Type B pancreatic cell (in vitro differentiated cells): ENCODE results near the gene TMC4. TPM values are rescaled to one million over a fixed set of nuclear protein-coding genes. Genes with fewer than 3 reads are reported as not detected.

Source experiments
- DNase-seq: peaks from one replicate; pipeline ENCODE4 v3.0.0; 2021; ENCODE audit warnings: mixed read lengths; ENCODE audit not compliant: unreplicated experiment; ENCODE audit errors: extremely low spot score
- H3K27ac Mint-ChIP-seq: 2 replicates; pipeline ENCODE4 v1.8.0; 2021; ENCODE audit warnings: mild to moderate bottlenecking, mixed read lengths
- H3K27me3 Mint-ChIP-seq: 2 replicates; pipeline ENCODE4 v1.8.0; 2021; ENCODE audit warnings: mixed read lengths
- H3K36me3 Mint-ChIP-seq: 2 replicates; pipeline ENCODE4 v1.8.0; 2021; ENCODE audit warnings: mixed read lengths
- H3K4me1 Mint-ChIP-seq: one replicate; pipeline ENCODE4 v1.8.0; 2021; ENCODE audit warnings: mixed read lengths; ENCODE audit not compliant: unreplicated experiment
- H3K4me3 Mint-ChIP-seq: 2 replicates; pipeline ENCODE4 v1.8.0; 2021; ENCODE audit warnings: mild to moderate bottlenecking, mixed read lengths
- H3K9me3 Mint-ChIP-seq: 2 replicates; pipeline ENCODE4 v1.8.0; 2021; ENCODE audit warnings: mixed read lengths
- total RNA-seq: library from RNA; stranded (reverse); gene quantifications from 2 replicates; pipeline ENCODE4 v1.2.1, GENCODE V29; 2021; ENCODE audit warnings: low replicate concordance
- TF ChIP-seq, protein P1 (sequence below): fragments of 200-600 bp; sonication (generic); conservative IDR thresholded peaks from 2 replicates; pipeline ENCODE4 v1.5.0; 2021; ENCODE audit warnings: antibody characterized with exemption, mild to moderate bottlenecking

Gene TMC4
- total RNA-seq, 1 donor from 2014 or later, result 24.2 TPM

DNA sequence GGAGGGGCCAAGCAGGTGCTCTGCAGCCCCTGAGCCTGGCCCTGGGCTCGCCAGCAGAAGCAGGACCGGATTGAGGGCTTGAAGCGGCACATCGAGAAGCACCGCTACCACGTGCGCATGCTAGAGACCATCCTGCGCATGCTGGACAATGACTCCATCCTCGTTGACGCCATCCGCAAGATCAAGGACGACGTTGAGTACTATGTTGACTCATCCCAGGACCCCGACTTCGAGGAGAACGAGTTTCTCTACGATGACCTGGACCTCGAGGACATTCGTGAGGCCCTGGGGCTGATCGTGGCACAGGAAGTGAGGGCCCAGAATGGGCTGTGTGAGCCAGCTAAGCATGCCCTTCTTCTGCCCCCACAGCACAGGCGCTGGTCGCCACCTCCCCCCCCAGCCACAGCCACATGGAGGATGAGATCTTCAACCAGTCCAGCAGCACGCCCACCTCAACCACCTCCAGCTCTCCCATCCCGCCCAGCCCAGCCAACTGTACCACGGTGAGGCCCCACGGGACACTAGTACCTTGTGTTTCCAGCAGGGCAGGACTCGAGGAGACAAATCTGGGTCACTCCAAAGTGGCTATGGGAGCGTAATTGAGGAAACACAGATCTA, 27.3 kb downstream of the TMC4 start:
- peaks cover 17% of the 10 kb centered on the region for H3K36me3 Mint-ChIP-seq
- no peaks in the 10 kb centered on the region for H3K9me3 Mint-ChIP-seq
- DNase-seq, result no peak
- no peak overlapping the region for H3K4me3 Mint-ChIP-seq
- no peaks in the 10 kb centered on the region for H3K27me3 Mint-ChIP-seq
- TF ChIP-seq, protein P1, sequence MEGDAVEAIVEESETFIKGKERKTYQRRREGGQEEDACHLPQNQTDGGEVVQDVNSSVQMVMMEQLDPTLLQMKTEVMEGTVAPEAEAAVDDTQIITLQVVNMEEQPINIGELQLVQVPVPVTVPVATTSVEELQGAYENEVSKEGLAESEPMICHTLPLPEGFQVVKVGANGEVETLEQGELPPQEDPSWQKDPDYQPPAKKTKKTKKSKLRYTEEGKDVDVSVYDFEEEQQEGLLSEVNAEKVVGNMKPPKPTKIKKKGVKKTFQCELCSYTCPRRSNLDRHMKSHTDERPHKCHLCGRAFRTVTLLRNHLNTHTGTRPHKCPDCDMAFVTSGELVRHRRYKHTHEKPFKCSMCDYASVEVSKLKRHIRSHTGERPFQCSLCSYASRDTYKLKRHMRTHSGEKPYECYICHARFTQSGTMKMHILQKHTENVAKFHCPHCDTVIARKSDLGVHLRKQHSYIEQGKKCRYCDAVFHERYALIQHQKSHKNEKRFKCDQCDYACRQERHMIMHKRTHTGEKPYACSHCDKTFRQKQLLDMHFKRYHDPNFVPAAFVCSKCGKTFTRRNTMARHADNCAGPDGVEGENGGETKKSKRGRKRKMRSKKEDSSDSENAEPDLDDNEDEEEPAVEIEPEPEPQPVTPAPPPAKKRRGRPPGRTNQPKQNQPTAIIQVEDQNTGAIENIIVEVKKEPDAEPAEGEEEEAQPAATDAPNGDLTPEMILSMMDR, result no peak
- peaks cover 2% of the 10 kb centered on the region for H3K4me1 Mint-ChIP-seq
- H3K27ac Mint-ChIP-seq, result no peak overlapping the region

- no peak for DNase-seq
- H3K27me3 Mint-ChIP-seq, result no peaks in the 10 kb centered on the region
- H3K4me1 Mint-ChIP-seq, result peaks cover 8% of the 10 kb centered on the region
- H3K36me3 Mint-ChIP-seq, result peaks cover 9% of the 10 kb centered on the region
- TF ChIP-seq, protein P1, result no peak
- no peaks in the 10 kb centered on the region for H3K9me3 Mint-ChIP-seq
- H3K27ac Mint-ChIP-seq, result peak overlapping the region; percentile 62
- H3K4me3 Mint-ChIP-seq, result peak overlapping the region; percentile 63
Observed at GRCh38 chr19:54142166-54142780, 30.7 kb downstream of the TMC4 start.

DNA sequence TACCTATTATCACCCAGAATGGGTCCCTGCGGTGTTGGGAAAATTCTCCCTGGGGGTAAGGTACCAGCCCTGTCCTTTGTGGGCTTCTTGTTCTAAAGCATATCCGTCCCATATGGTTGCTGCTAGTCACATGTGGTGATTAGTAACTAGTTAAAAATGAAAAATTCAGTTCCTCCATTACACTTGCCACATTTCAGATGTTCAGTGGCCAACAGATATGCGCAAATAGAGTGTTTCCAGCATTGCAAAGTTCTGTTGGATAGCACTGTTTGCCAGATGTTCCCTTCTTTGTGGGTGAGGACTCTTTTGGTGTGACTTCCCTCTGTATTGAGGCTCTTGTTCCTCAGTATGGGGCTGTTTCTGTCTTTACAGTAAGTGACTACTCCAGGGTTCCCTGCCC, 31.6 kb downstream of the TMC4 start:
- H3K9me3 Mint-ChIP-seq, result no peaks in the 10 kb centered on the region
- TF ChIP-seq, protein P1, result no peak
- no peaks in the 10 kb centered on the region for H3K27me3 Mint-ChIP-seq
- peak overlapping the region; percentile 63 for H3K4me3 Mint-ChIP-seq
- DNase-seq, result no peak
- peaks cover 4% of the 10 kb centered on the region for H3K36me3 Mint-ChIP-seq
- H3K4me1 Mint-ChIP-seq, result peaks cover 9% of the 10 kb centered on the region
- H3K27ac Mint-ChIP-seq, result no peak overlapping the region

GRCh38 chr19:54138489-54139256, 34.3 kb downstream of the TMC4 start:
- TF ChIP-seq, protein P1, result no peak
- no peak for DNase-seq
- H3K27me3 Mint-ChIP-seq, result peaks cover 5% of the 10 kb centered on the region
- H3K9me3 Mint-ChIP-seq, result no peaks in the 10 kb centered on the region
- H3K27ac Mint-ChIP-seq, result peak overlapping the region; percentile 95
- peaks cover 16% of the 10 kb centered on the region for H3K4me1 Mint-ChIP-seq
- H3K36me3 Mint-ChIP-seq, result peaks cover 3% of the 10 kb centered on the region
- H3K4me3 Mint-ChIP-seq, result peak overlapping the region; percentile 92

DNA sequence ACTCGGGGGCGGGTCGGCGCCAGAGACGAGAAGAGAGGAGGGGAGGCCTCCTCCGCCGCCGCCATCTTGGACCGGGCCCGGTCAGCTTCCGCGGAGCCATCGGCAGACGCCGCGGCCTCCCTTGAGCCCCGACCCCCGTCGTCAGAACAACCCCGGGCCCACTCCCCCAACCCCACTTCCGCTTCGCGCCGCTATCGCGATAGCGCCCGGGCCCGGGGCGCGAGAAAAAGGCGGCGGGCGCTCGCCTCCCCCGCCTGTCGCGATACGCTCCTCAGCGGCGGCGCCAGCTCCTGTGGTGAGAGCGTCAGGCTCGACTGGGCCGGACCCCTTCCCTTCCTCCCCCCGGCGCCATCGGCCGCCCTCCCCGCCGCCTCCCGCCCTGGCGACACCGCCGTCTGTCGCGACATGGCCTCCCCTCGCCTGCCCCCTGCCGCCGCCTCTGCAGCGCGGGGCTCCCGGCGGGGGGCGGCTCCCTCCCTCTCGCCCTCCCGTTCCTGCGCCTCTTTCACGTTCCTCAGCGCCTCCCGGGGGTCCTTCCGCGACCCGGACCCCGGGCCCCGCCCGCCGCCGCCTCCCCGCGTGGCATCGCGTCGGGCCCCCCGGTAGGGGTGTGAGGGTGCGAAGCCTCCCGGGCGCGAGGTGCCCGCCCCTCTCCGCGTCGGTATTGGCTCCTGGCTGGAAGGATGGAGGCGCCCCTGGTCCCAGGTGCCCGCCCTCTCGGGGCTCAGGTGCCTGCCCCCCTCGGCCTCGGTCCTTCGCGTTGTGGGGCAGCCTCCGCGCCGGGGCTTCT, 35.1 kb downstream of the TMC4 start, which contains the start of gene CNOT3:
Gene CNOT3 (plus strand): TSS at position 64 of the 790 bp plus-strand sequence. CDS start 5,217 bp downstream, outside the sequence.
- no peak for DNase-seq
- Mint-ChIP-seq H3K4me1 (peaks cover 16% of the 10 kb centered on the region), H3K4me3 (peak within 1 kb of the TSS; percentile 95), H3K27ac (peak within 1 kb of the TSS; percentile 95), H3K9me3 (no peaks in the 10 kb centered on the region), H3K36me3 (peaks cover 3% of the 10 kb centered on the region), H3K27me3 (peaks cover 5% of the 10 kb centered on the region)
- TF ChIP-seq, protein P1, result peak; percentile 48
